Left ventricle myocardium superior (tissue), 1 donor: ENCODE measurements around the gene CMA1. TPM values are rescaled to one million over a fixed set of nuclear protein-coding genes. Genes with fewer than 3 reads are reported as not detected.
"Not testable (repeated sequence)": the region's sequence is repeated elsewhere in the genome, so short reads cannot be mapped to it uniquely, and the experiment has no call there.

Experiments used
- ATAC-seq: fragments of 200-7000 bp; cut with Tn5 transposase; one replicate; pipeline ENCODE4 v1.9.1; 2020; ENCODE audit warnings: mild to moderate bottlenecking, moderate library complexity
- DNase-seq: peaks from one replicate; pipeline ENCODE4 v3.0.0-alpha.2; 2020
- intact Hi-C: fragments of 100-400 bp; cut with micrococcal nuclease; formaldehyde crosslinking; loops from one replicate; pipeline ENCODE4 v1.11.0; 2022
- total RNA-seq: library from RNA; stranded (reverse); fragmentation: NEBNext Ultra II Directional; extraction: Animal tissue kit (Norgen Biotek cat#: 25700); gene quantifications from one replicate; pipeline ENCODE4 v1.2.1, GENCODE V29; 2021
- donor health status: DM: no; HTN: yes; CAD: no; lungs with severe emphysema.

Gene CMA1
- total RNA-seq, 1 donor from 2014 or later, result 0.47 TPM

GRCh38 chr14:24475261-24475660 is 32.8 kb downstream of the CMA1 start:
- no peak for ATAC-seq
- intact Hi-C loops, result no loop called here
- no peak for DNase-seq

DNA sequence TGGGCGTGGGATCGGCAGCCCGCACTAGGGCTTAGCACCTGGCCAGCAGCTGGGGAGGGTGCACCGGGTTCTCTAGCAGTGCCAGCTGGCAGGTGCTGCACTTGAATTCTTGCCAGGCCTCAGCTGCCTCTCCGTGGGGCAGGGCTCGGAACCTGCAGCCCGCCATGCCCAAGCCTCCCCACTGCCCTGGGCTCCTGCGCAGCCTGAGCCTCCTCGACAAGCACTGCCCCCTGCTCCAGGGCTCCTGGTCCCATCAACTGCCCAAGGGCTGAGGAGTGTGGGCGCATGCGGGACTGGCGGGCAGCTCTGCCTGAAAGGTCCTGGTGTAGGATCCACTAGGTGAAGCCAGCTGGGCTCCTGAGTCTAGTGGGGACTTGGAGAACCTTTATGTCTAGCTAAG is 34.9 kb downstream of the CMA1 start:
- DNase-seq (peak; percentile 25), ATAC-seq (no peak)
- intact Hi-C loops, result no loop called here

- DNase-seq, ATAC-seq, intact Hi-C loops: not testable (repeated sequence)
Observed at GRCh38 chr14:24470450-24470849, 37.6 kb downstream of the CMA1 start.

DNA sequence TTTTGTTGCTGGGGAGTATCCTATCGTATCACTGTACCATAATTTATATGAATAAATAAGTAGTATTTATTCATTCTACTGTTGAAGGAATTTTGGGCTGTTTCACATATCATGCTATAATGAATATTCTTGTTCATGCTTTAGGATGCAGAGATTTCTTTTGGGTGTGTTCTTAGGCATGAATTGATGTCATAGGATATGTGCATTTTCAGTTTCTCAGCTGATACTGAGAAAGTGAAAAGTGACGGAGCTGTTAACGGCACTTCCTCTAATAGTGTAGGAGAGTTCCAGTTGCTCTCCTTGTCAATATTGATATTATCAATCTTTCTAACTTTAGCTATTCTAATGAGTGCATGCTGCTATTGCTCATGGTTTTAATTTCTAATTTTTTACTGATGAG is 42.3 kb downstream of the CMA1 start:
- intact Hi-C loops, result no loop called here
- ATAC-seq (no peak), DNase-seq (no peak)

DNA sequence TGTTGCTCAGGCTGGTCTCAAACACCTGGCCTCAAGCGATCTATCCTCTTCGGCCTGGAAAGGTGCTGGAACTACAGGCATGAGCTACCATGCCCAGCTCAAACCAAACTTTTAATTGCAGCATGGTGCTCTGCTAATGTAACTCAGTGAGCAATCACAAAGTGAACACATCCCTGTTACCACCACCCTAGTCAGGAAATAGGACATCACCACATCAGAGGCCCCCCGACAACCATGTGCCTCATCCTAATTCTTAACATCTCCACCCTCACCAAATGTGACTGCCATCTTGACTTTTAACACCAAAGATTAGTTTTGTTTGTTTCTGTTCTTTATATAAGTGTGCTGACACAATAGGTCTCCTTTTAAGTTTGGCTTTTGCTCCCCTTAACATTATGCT is 42.7 kb downstream of the CMA1 start:
- ATAC-seq, result no peak
- intact Hi-C loops, result no loop called here
- DNase-seq, result no peak

- intact Hi-C loops, result no loop called here
- DNase-seq (no peak), ATAC-seq (no peak)
Observed at GRCh38 chr14:24463884-24464785, 43.9 kb downstream of the CMA1 start.

DNA sequence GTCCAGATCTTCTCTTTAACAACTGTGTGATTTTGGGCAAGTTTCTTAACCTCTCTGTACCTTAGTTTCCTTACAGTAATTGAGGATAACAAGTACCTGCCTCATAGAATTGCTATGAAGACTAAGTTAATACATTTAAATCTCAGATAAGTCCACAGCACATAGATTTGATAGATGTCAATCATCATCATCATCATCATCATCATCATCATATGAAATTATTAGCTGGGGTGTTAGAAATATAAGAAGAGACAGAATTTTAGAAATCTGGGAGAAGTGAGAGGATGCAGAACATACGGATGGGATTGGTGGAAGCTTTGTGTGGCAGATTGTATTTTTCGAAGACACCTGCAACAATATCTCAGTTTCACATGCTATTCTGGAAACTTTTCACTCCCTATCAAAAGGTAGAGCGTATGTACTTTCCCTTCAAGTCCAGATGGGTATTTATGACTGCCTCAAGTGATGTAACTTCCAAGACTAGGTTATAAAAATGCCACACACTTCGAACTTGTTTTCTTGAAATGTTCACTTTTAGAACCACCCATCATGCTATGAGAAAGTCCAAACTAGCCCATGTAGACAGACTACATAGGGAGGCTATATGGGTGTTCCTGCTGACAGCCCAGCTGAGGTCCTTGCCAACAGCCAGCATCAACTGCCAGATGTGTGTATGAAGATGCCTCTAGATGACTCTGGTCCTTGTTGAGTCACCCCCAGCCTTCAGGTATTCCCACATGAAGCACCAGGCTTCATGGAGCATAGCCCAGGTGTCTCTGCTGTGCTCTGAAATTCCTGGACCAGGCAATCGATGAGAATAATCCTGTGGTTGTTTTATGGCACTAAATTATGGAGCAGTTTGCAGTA is 44.8 kb downstream of the CMA1 start:
- intact Hi-C loops, result no loop called here
- no peak for ATAC-seq
- DNase-seq, result no peak

GRCh38 chr14:24461336-24461735 is 46.7 kb downstream of the CMA1 start:
- no peak for ATAC-seq
- intact Hi-C loops, result no loop called here
- no peak for DNase-seq

DNA sequence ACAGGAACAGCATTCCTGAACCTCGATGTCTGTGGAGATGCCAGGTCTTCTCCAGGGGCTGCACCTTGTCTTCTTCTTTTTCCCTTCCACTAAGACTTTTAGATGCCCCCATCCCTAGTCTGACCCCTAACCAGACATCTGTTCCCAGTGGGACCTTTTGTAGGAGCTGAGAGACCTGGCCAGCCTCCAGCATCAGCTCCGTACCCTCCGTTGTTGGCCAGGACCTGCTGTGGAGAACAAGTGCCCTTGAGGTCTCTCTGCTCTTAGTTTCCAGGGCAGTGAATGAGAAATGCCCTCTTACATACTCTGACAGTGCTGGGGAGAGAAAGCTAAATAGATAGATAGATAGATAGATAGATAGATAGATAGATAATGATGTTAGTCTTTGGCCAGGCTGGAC is 48.7 kb downstream of the CMA1 start:
- intact Hi-C loops, result no loop called here
- ATAC-seq (no peak), DNase-seq (no peak)

DNA sequence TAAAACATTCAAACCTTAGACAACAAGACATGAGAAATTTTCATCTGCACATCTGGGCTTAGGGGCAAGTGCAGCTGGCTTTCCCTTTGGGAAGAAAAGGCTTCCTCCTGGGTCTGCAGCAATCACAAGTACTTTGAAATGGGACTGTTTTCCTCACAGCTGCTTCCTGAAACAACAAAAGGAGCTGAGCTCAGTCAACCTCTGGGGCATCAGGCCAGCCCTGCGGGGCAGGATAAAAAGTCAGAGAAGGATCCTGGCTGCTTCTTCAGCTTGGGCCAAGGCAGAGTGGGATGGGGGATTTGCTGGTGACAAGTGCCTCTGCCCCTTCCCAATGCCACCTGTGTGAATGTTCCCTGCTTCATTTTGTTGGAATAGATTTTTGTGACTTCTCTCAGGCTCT is 49.3 kb downstream of the CMA1 start:
- ATAC-seq (no peak), DNase-seq (no peak)

DNA sequence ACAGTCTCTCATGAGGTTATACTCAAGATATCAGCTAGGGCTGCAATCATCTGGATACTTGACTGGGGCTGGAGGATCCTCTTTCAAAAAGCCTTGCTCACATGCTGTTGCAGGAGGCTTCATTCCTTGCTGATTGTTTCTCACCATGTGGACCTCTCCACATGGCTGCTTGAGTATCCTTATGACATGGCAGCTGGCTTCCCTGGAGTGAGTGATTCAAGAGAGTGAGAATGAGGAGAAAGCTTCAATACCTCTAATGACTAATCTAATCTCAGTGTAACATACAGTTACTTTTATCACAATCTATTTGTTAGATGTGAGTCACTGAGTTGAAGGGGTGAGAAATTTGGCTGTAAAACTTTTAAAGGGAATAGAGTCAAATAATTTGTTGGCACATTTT is 51.1 kb downstream of the CMA1 start:
- DNase-seq, result no peak
- ATAC-seq, result no peak
- intact Hi-C loops, result no loop called here

More for the DNA sequence above, 49.3 kb downstream of the CMA1 start:
- intact Hi-C loops, result no loop called here

Other genes starting within 250 kb of the CMA1 start
- gene TGM1, start 245.1 kb downstream of the CMA1 start, total RNA-seq, result 2.7 TPM
- 19.4 TPM for gene RABGGTA, start 236.7 kb downstream of the CMA1 start, total RNA-seq
- gene DHRS1, start 208.5 kb downstream of the CMA1 start, total RNA-seq, result 5.9 TPM
- 25.5 TPM for gene NOP9, start 208.4 kb downstream of the CMA1 start, total RNA-seq
- 3.9 TPM for gene CIDEB, start 200.3 kb downstream of the CMA1 start, total RNA-seq
- gene LTB4R2, start 198.1 kb downstream of the CMA1 start, total RNA-seq, result 1.5 TPM
- 1.6 TPM for gene LTB4R, start 196.8 kb downstream of the CMA1 start, total RNA-seq
- gene ADCY4, start 173.2 kb downstream of the CMA1 start, total RNA-seq, result 26.5 TPM
- 3.5 TPM for gene RIPK3, start 168.3 kb downstream of the CMA1 start, total RNA-seq
- 21.7 TPM for gene NFATC4, start 140.1 kb downstream of the CMA1 start, total RNA-seq
- 7.3 TPM for gene NYNRIN, start 109.3 kb downstream of the CMA1 start, total RNA-seq
- gene CBLN3, start 78.6 kb downstream of the CMA1 start, total RNA-seq, result 2.3 TPM
- gene KHNYN, start 78.3 kb downstream of the CMA1 start, total RNA-seq, result 25.1 TPM
- gene SDR39U1, start 65.5 kb downstream of the CMA1 start, total RNA-seq, result 86.8 TPM
- gene CTSG, start 68.0 kb upstream of the CMA1 start, total RNA-seq, result 1.4 TPM
- 0.47 TPM for gene GZMH, start 101.4 kb upstream of the CMA1 start, total RNA-seq
- gene GZMB, start 125.9 kb upstream of the CMA1 start, total RNA-seq, result 0.40 TPM